ENCODE measurements around the gene SLC25A45.

SLC25A45 gene

DNA sequence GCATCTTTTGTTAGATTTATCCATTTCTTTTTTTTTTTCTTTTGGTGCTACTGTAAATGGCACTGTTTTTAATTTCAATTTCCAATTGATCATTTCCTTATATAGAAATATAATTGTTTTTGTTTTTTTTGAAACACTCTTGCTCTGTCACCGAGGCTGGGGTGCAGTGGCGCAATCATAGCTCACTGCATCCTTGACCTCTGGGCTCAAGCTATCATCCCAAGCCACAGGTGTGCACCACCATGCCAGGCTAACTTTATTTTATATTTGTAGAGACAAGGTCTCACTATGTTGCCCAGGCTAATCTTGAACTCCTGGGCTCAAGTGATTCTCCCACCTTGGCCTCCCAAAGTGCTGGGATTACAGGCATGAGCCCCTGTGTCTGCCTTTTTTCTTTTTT, 20.3 kb upstream of the SLC25A45 start:
- no peak for DNase-seq

DNA sequence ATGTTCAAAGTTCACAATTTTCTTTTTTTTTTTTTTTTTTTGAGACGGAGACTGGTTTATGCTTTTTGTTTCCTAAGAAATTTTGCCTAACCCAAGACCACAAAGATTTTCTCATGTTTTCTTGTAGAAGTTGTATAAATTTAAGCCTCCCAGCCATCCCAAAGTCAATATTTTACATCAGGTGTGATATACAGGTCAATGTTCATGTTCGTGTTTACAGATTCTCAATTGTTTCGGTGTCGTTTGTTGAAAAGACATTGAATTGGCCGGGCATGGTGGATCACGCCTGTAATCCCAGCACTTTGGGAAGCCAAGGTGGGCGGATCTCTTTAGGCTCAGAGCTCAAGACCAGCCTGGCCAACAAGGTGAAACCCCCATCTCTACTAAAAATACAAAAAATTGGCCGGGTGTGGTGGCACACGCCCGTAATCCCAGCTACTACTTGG, 19.4 kb upstream of the SLC25A45 start:
- no peak for DNase-seq

DNA sequence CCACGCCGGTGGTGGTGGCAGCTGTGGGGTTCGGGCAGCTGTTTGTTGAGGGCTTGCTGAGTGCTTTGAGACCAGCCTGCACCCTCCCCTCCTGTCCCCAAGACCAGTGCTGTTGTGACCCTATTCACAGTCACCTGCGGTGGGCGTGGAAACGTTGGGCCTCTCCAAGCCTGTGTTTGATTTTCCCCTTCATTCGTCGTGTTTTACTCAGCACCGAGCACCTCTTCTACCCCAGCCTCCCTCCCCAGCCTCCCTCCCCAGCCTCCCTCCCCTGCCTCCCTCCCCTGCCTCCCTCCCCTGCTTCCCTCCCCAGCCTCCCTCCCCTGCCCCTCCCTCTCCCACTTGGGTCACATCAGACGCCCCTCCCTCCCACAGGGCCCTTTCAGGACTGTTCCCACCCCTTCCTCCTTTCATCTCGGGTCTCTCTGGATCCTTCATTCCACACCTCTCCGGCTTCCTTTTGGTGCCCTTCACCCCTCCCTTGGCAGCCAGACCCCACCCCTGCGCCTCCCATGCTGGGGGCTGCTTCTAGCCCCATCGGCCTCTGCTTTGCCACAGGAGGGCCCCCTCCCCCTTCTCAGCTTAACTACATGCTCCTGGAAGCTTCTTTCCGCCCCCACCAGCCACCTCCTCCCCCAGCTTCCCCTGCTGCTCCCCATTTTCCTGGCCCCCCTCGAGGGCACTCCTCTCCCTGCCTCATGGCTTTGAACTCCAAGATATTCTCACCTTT, 18.8 kb upstream of the SLC25A45 start:
- DNase-seq = no peak

DNA sequence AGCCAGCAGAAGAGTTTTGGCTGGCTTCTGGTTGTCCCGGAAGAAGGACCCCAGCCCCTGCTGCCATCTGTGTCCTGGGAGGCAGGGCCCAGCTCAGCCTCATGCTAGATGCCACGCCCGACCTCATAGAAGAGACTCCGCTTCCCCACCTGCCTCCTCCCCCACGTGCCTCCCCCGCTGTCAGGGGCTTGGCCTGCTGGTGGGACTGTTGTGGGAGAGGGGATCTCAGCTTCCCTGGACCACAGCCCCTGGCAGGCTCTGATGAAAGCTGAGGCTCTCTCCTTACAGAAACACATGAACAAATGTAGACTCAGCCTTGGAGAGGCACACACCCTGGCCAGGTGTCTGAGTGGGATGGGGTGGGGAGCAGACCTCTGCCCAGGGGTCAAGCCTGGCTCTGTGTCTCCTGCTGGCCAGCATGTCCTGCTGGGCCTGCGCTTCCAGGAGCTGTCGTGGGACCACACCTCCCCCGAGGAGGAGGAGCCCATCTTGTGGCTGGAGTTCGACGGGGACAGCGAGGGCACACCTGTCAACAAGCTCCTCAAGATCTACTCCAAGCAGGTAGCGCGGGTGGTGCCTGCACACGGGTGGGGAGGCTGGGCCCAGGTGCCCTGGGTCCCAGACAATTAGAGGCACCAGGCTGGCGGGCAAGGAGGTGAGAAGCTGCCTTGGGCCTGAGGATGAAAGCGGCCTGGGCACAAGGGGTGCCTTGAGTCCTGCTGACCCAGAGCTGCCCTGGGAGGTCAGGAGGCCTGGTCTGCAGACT, 18.0 kb upstream of the SLC25A45 start:
- DNase-seq = no peak

DNA sequence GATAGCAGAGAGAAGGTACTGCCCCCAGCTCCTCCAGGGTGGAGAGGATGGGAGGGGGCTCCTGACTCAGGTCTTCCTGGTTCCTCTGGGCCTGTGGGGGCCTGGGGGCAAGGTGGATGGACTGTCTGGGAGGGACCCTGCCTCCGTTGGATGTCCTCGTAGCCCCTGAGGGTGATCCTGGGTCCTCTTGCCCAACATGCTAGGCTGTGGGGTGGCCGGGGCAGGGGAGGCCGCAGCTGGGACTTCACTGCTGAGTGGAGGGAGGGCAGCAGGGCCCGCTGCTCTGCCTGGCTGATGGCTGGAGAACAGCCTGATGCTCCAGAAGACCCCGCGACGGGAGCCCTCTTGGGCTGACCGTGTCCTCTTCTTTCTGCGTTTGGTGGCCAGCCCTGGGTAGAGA, 17.4 kb upstream of the SLC25A45 start:
- DNase-seq = no peak

DNA sequence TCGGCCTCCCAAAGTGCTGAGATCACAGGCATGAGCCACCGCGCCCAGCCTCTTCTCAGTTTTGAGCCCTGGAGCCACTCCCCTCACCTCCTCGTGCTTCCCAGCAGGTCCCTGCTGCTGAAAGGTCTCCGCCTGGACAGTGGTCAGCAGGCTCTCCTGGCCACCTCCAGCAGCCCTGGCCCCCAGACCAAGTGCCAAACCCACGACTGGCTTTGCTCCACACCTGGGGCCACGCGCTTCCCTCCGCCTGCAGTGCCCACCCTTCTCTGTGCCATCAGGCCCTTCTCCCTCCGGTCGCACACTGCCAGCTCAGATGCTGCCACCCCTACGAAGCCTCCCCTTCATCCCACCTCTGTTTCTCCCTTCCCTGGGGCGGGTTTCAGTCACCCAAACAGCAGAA, 16.8 kb upstream of the SLC25A45 start:
- DNase-seq = no peak

DNA sequence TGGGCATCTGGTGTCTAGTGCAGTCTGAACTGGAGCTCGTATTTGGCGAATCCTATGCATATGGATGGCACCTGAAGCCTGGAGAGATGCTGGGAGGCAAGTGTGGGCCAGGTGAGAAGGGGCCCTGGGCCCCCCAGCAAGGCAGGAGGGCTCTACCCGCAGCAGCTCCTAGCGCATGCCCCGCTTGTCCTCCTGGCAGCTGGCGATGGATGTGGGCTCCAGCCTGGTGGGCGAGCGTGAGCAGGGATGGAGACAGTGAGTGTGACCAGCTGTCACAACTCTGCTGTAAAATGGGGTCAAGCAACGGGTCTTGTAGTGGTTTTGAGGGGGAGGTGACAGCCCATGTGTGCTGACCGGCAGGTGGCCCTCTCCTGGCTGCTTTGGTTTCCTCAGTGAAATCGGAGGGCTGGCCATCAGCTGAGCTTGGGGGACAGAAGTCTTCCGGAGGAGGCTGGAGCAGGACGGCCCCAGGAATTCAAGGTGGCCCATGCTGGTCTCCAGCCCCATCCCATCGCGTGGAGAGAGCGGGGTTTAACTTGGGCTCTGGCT, 16.0 kb upstream of the SLC25A45 start:
- DNase-seq = no peak

DNA sequence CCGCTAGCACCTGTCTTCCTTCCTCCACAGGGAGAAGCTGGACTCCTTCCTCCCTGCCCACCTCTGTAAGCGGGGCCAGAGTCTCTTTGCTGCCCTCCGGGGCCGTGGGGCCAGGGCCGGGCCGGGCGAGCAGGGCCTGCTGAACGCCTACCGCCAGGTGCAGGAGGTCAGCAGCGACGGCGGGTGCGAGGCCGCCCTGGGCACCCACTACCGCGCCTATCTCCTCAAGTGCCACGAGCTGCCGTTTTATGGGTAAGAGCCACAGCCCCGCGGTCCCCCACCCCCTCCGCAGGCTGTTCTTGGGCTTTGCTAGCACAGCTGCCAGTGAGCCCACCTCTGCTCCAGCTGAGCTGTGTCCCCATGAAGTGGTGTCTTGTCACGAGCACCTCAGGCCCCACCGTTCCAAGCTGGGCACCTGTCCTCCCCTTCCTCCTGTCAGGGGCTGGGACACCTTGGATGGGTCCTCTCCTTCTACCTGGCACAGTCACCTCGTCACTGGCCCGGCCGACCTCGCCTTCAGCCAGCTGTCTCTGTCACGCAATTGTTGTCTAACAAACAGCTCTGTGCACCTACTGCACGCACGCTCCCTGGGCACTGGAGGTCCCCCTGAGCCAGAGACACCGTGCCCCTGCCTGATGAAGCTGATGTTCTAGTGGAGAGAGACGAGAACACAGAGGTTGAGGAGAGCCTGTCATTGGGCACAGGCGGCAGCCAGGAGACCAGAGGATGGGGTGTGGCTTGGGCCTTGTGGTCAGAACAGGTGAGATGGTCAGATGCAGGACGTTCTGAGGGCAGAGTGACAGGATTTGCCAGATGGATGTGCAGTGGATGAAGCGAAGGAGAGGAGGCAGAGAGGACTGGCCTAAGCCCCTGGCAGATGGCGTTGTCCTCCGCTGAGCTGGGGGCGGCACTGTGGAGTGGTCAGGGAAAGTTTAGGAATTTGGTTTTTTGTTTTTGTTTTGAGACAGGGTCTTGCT, 14.6 kb upstream of the SLC25A45 start:
- no peak for DNase-seq

DNA sequence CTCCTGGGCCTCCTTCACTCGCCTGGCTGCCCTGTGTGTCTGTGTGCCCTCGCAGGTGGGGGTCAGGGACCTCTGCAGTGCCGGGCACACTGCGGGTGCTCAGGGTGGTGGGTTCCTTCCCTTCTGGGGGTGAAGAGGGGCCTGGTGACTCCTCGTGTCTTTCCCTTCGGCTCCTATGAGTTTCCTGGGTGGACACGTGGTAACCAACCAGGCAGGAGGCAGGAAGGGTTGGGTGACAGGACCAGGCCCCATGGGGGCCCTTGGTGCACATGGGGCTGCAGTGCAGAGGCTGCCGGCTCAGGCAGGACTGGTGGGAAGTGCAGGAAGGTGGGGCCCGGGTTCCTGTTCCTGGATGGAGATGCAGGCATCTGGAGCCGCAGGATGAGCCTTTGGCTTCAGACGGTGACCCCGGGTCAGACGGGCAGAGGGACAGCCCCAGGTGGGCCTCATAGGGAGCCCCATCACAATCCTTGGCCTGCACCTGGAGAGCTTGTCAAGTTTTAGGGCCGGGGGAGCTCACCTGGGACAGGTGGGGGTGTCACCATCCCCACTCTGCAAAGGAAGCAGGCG, 13.6 kb upstream of the SLC25A45 start:
- DNase-seq = no peak

DNA sequence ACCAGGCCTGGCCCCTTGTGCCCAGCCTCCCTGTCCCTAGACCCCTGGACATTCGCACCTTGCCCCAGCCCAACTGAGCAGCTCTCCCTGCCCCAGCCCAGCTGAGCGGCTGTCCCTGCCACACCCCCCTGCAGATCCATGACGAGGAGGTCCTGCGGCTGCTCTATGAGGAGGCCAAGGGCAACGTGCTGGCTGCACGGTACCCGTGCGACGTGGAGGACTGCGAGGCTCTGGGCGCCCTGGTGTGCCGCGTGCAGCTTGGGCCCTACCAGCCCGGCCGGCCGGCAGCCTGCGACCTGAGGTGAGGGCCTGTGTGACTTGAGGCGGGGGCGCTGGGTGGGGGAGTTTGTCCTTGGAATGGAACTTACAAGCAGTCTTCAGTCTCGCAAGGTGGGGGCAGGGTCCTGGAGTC, 11.7 kb upstream of the SLC25A45 start:
- no peak for DNase-seq

DNA sequence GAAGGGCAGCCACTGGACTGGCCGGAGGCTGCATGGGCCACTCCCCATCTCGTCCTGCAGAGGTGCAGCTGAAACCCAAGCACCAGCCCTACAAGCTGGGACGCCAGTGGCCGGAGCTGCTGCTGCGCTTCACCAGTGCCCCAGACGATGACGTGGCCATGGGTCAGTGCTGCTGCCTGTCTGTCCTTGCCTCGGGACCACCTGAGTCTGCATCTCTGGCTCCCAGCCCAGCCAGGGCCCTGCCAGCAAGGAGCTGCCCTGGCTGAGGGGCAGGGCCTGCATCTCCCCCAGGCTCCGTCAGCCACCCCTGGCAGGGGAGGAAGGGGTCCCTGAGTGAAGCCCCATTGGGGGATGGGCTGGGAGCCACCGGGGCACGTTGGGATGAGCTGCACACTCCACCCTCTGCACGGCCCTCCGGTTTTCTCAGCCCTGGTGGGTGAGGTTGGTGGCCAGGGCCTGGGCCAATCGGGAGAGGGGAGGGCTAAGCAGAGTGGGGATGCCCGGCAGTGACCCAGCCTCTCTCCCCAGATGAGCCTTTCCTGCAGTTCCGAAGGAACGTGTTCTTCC, 11.2 kb upstream of the SLC25A45 start:
- DNase-seq = no peak

DNA sequence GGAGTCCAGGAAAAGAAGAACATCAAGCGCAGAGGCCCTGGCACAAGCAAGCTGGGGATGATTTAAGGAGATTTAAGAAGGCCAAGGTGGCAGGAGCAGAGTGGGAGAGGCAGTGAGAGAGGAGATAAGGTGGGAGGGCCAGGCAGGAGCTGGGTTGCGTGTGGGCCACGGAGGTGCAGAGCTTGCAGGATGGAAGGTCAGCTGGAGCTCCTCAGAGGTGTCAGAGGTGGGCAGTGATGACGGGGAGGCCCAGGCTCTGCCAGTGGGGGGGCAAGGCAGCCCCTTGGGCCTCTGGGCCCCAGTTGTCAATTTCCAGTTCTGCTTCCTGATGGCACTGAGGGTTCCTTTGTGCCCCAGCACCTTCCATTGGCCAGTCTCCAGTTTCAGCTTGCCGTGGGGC, 10.5 kb upstream of the SLC25A45 start:
- DNase-seq = no peak

DNA sequence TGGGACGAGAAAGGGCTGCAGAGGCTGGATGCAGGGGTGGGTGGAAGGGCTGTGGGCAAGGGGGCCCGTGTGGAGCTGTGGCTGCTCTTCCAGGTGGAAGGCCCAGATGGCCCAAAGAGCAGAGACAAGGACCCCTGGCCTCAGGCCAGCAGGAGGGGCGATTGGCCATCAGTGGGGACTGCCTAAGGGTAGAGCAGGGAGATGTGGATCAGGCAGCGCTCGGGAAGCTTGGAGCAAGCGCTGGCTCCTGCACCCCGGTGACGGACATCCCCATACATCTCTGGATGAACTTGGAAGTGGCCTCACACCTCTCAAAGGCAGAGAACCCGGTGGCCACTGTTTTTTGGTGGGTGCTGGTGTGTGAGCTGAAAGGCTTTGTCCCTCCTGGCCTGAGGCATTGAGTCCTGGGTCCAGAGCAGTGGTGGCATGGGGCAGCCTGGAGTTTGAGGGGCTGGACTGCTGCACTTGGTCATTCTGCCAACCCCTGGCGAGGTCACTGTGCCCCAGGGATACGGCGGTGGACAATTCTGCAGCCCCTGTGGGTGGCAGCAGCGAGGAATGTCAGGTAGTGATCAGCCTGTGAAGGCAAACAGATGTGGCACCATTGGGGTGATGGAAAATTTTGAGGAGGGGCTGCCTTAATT, 9.9 kb upstream of the SLC25A45 start:
- DNase-seq = no peak

DNA sequence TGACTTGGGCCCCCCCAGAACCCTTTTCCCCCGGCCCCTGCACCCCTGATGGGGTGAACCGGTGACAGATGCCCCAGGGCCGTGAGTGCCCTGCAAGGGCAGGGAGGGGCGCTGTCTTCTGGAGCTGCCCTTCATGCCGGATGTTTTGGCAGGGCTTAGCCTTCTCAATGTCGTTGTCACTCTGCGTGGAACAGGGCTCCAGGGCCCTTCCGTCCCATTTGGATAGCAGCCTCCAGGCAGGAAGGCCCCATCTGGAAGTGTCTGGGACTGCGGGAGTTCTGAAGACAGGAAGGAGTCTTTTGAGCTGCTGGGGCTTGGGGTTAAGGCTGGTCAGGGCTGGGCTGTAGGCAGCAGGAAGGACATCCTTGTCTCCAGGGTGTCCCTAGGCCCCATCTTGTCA, 8.6 kb upstream of the SLC25A45 start:
- DNase-seq = no peak

DNA sequence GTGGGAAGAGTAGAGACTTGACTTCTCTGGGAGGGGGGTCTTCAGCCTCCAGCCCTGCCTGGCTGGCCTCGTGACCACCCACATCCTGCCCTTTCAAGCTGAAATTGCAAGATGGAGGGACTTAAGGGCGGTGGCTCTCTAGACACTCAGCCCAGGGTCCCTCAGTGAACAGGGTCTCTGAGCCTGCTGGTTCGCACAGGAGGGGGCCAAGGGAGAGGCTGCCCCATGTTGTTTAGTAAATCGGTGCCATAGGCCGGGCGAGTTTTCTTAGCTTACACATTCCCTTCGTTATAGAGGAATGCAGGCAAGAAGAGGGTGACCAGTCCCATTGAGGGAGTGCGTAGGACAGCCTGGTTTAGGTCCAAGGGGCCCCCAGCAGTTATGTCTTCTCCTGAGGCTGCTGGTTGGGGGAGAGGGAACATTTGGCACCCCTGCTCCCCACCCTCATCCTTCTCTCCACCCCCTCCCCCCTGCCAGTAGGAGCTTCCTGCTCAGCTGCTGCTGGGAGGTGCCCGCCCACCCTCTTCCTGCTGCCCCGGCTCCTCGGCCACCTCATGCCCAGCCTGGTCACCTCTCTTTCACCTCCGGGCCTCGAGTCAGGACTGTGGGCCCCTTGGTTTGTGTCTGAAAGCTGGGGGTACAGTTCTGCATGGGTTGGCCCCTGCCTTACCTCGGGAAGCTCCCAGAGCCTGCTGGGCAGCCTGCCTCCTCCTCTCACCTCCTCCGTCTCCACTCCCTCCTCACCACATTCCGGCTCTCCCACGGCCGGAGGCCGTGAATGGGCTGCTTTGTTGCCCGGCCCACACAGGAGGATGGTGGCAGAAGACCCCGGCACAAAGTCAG, 7.9 kb upstream of the SLC25A45 start:
- no peak for DNase-seq

DNA sequence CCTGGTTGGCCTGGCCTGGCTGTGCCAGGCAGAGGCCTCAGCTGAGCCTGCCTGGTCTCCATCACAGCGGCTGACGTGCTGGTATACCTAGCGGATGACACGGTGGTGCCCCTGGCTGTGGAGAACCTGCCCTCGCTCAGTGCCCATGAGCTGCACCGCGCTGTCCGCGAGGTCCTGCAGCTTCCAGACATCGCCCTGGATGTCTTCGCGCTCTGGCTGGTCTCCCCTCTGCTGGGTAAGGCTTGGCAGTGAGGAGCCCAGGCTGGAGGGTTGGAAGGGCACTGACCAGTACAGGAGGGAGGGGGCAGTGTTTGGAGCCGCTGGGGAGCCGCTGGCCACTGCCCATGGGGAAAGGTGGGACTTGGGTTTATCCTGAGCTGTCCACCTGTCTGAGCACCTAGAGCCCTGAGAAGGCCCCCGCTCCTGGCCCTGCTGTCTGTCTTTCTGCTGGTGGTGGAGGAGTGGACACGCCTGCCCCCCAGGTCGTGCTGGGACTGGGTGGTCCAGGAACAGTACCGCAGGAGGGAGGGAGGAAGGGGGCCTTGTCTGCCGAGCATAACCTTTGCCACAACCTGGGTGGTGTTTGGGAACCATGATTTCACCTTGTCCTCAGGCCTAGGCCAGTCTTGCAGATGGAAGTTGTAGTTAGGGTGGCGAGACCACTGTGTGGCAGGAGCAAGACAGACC, 7.0 kb upstream of the SLC25A45 start:
- DNase-seq = no peak

DNA sequence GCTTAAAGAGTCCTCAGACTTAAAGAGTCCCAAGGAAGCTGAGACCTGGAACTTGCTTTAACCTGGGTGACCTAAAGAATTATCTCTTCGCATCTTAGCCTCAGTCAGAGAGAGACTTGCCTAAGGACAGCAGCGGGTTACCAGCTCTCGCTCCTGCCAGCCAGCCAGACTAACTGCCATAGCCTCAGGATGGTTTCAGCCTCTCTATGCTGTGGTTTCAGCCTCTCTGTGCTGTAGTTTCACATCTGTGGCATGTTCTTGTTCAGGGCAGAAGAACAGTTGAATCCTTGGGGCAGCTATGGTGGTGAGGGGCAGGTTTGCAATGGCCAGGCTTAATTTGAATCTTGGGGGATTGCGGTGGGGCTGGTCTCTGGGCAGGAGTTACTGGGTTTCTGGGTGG, 6.3 kb upstream of the SLC25A45 start:
- no peak for DNase-seq

DNA sequence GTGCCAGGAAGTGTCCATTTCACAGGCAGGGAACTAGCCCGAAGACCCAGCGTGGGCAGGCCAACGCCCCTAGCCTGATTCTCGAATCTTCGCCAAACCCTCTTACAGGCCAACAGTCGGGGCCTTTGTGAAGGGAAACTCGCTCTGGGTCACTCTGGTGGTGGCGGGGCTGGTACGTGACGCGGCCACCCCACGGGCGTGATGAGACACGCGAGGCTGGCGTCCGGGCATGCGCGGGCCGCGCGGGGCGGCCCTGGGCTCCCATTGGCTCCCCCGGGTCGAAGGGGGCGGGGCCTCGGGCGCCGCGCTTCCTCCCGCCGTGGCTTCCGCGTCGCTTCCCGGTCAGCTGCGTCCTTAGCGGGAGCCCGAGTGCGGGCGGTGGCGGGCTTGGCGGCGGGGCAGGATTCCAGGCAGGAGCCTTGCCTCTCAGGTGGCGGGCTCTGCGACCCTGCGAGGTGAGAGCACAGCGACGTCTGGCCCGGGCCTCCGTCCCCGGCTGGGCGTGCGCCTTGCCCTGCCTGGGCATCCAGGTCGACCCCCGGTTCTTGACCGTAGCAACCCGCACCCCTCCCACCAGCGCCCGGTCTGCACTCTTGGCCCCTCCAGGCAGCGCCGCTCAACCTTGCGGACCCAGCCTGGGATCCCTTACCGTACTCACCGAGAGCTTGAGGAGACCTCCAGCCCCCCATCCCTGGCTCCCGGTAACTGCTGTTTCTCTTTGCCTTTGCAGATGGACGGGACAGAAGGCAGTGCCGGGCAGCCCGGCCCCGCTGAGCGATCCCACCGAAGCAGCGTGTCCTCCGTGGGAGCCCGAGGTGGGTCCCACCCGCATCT, 4.1 kb upstream of the SLC25A45 start, which contains the start of gene FRMD8:
TSS of gene FRMD8 (plus strand) at position 331 of the 834 bp plus-strand sequence. CDS start at position 731, 400 bp downstream.
- peak; percentile 67 for DNase-seq

DNA sequence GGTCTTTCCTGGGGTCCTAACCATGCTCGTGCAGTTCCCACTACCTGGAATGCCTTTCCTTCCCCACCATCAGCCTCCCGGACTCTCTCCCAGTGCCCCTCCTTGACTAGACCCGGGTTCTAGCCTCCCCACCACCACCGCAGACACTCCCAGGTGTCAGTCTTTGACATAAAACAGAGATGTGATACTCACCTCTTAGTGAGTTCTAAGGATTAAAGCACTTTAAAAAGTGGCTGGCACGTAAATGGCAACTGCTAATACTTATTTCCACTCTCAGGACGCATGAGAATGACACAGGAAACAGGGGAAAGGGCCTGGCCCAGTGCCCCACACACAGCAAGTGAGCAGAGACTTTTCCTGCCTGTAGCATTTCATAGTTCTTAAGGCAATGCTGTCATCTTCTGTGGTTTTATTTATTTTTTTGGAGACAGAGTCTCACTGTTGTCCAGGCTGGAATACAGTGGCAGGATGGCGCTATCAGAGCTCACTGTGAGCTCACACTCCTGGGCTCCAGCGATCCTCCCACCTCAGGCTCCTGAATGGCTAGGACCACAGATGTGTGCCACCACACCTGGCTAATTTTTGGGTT, 1.9 kb upstream of the SLC25A45 start:
- DNase-seq = no peak
